ENCODE results near the gene S100A1. TPM values are rescaled to one million over a fixed set of nuclear protein-coding genes. Genes with fewer than 3 reads are reported as not detected.

S100A1 gene
- total RNA-seq = 1.7 and 3.5 TPM in 2 replicates

GRCh38 chr1:153627715-153628626, at the start of gene S100A1:
TSS of gene S100A1 (plus strand) at chr1:153628434. CDS start at chr1:153630522, 2,088 bp downstream.

GRCh38 chr1:153612755-153613331, 15.4 kb upstream of the S100A1 start, which contains the start of gene S100A16:
TSS of gene S100A16 (minus strand) at chr1:153613137. CDS start at chr1:153608151, 4,986 bp downstream.

GRCh38 chr1:153616144-153616916, 11.9 kb upstream of the S100A1 start, which contains the start of gene S100A14:
TSS of gene S100A14 (minus strand) at chr1:153616325. CDS start at chr1:153615858, 467 bp downstream.

GRCh38 chr1:153626904-153627714, 1.1 kb upstream of the S100A1 start, which contains the start of gene S100A13:
TSS of gene S100A13 (minus strand) at chr1:153627505. CDS start at chr1:153626472, 1,033 bp downstream.

GRCh38 chr1:153633754-153634665, 5.8 kb downstream of the S100A1 start, which contains the start of gene CHTOP:
TSS of gene CHTOP (plus strand) at chr1:153634066. CDS start at chr1:153636589, 2,523 bp downstream.

GRCh38 chr1:153658400-153659174, 30.4 kb downstream of the S100A1 start, which contains the start of gene SNAPIN:
TSS of gene SNAPIN (plus strand) at chr1:153658703. CDS start at chr1:153658744, 41 bp downstream.

GRCh38 chr1:153670859-153671627, 42.8 kb downstream of the S100A1 start, which contains the start of gene ILF2:
TSS of gene ILF2 (minus strand) at chr1:153670993. CDS start at chr1:153670922, 71 bp downstream.

GRCh38 chr1:153678519-153679336, 50.5 kb downstream of the S100A1 start, which contains the start of gene NPR1:
TSS of gene NPR1 (plus strand) at chr1:153678688. CDS start at chr1:153679109, 421 bp downstream.

Other genes with a start within 250 kb of the S100A1 start
- gene S100A8, start 237.4 kb upstream of the S100A1 start, total RNA-seq = not detected in 2 replicates
- not detected in 2 replicates for gene S100A7A, start 211.9 kb upstream of the S100A1 start, total RNA-seq
- gene S100A7, start 167.8 kb upstream of the S100A1 start, total RNA-seq = not detected in 2 replicates
- gene S100A6, start 92.4 kb upstream of the S100A1 start, total RNA-seq = 723 and 917 TPM in 2 replicates
- gene S100A5, start 87.5 kb upstream of the S100A1 start, total RNA-seq = not detected in 2 replicates
- 164 and 276 TPM in 2 replicates for gene S100A4, start 82.6 kb upstream of the S100A1 start, total RNA-seq
- 2.0 and 3.7 TPM in 2 replicates for gene S100A3, start 79.2 kb upstream of the S100A1 start, total RNA-seq
- gene S100A2, start 62.6 kb upstream of the S100A1 start, total RNA-seq = 2.9 and 3.1 TPM in 2 replicates
- gene S100A16, start 15.3 kb upstream of the S100A1 start, total RNA-seq = 128 and 138 TPM in 2 replicates
- gene S100A14, start 12.1 kb upstream of the S100A1 start, total RNA-seq = not detected in 2 replicates
- 99.6 and 142 TPM in 2 replicates for gene S100A13, start 929 bp upstream of the S100A1 start, total RNA-seq
- 38.4 and 41.4 TPM in 2 replicates for gene CHTOP, start 5.6 kb downstream of the S100A1 start, total RNA-seq
- 44.4 and 53.4 TPM in 2 replicates for gene SNAPIN, start 30.3 kb downstream of the S100A1 start, total RNA-seq
- gene ILF2, start 42.6 kb downstream of the S100A1 start, total RNA-seq = 165 and 169 TPM in 2 replicates
- under 0.01 and 0.13 TPM in 2 replicates for gene NPR1, start 50.3 kb downstream of the S100A1 start, total RNA-seq
- gene INTS3, start 99.6 kb downstream of the S100A1 start, total RNA-seq = 40.5 and 43.0 TPM in 2 replicates
- 8.2 and 11.9 TPM in 2 replicates for gene SLC27A3, start 147.0 kb downstream of the S100A1 start, total RNA-seq